GM21526 (cell line): ENCODE data around the gene HOXB8.

Experiments
- ATAC-seq: cut with Tn5 transposase; IDR thresholded peaks from one replicate; pipeline ENCODE4 v1.9.1; 2021; ENCODE audit warnings: moderate library complexity; ENCODE audit not compliant: unreplicated experiment, low FRiP score

Gene HOXB8

DNA sequence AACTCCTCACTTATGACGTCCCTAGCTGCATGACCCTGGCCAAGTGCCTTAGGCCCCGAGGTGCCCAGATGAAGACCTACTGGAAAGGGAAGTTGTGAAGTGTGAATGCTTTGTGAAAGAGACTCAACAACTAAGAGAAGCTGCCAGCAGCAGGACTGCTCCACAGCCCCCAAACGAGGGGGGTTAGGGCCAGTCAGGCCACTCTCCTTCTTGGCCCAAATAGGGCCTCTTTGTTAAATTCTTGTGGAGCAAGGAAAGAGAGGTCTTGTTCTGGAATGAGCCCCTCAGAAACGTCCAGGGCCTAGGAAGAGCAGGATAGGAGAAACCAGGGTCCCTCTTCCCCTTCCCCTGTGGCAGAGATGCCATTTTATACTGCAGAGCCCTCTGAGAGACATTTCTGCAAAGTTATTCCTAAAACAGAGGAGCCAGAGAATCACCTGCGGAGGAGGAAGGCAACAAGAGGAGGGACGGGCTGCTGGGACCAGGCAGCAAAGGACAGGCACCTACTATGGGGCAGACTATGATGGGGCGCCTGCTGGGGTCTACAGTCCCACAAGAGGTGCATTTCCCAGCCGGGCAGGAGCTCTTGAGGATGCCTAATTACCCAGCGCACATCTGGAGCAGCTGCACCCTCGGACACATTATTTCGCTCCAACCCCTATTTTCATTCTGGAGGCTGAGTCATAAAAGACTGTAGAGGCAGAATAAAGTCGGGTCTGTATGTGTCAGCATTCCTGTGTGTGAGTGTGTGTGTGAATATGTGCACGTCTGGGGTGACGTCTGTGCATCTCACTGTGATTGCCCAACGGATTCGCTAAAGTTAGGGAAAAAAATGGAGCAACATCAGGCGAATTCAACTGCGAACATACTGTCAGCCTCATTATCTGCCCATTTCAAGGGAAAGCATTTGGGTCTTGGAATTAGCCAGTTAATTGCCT lies 22.5 kb upstream of the HOXB8 start:
- ATAC-seq, result no peak

DNA sequence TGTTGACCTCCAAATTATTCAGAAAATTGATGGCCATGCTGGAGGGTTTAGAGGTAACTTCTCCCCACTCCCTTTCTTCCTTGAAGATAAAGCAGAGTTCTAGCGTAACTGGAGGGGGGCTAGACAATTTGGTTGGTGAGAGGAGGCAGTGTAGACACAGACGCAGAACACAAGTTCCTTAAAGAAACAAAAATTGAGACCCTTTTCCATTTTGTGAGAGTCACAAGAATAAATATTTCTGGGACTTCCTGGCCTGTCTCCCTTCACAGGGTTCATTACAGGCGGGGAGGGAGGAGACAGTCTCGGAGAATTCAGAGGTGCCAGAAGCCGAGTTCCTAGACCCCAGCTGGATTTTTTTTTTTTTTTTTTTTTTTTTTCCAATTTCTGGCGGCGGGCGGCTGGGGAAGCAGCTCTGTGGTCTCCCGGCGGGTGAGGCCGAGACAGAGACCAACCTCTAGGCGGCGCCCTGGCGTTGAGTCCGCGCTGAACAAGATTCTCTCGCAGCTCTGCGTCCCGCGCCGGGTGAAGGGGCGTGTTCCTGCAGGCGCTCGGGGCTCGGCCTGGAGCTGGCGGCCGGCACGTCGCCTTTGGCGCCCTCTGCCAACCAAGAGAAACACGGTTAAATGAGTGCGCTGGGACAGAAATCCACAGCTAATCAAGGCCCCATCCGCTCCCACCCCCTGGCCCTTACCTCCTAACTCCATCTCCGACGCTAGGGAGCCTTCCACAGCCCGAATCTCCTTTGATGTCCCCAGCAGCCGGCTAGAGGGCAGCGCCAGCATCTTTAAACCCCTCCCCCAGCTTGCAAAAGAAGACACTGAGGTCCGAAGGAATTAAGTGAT lies 21.3 kb upstream of the HOXB8 start:
- no peak for ATAC-seq

DNA sequence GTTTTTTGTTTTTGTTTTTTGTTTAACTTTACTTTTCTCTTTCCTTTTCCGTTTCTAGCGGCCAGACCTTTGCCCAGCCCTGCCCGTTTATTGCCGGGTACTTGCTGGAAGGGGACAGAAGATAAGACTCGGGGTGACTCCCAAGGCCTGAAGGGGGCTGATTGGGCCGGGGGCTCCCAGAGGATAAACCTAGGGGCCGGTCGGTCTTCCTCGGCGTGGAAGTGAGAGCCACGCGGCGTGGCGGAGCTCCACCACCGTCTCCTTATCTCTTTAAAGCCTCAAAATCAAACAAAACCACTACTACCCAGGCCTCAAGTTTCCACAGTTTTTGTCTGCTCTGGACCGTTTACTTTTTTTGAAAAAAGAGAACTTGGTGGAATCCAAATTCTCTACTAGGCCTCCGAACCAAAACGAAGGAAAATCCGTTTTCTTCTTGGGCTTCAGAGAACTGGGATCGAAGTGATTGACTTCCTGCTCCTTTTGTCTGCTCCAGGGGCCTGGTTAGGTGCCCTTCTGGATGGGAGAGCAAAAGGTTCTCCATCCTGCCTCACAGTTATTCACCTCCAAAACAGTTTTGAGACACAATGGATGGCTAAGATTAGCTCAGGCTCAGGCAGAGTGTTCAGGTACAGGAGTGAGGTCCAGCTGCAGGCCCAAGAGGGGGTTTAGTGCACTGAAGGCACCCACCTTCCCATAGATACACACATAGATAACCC lies 19.6 kb upstream of the HOXB8 start:
- ATAC-seq, result no peak

GRCh38 chr17:48633266-48633677 lies 18.2 kb upstream of the HOXB8 start:
- no peak for ATAC-seq

GRCh38 chr17:48632579-48633265 lies 17.6 kb upstream of the HOXB8 start:
- ATAC-seq, result no peak

DNA sequence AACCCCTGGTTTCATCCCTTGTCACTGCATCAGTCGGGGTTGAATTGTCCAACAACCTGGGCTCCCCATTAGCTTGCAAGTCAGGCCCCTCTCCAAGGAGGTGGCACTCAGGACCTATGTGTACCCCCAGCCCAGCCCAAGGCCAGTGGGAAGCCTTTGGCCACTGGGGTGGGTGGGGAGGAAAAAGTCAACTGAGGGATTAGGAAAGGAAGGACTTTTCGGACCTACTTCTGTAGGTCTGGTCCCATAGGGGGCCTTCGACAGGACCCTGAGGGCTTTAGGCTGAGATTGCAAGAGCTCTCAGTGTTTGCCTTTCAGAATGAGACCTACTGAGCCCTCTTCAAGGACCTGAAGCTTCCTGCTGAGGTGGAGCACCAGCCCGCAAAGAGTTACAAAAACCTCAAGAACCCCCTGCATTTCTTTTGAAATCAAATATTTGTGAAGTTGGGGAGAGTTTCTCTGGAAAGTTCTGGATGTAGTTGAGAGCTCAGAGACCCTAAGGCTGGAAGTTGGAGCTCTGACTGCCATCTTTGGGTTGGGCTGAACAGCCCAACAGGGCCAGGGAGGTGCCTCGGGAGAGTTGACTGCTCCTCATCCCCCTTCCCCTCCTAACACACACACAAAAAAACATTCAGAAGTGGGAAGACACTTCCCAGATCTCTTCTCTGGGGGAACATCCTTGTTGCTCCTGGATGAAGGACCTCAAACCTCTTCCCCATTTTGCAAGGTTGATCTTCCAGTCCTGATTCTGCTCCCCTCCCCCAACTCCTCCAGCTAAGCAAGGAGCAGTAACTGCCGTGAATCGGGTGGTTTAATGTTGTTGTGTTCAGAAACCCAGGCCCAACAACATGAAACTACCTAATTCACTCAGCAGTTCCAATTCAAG lies 16.8 kb upstream of the HOXB8 start:
- ATAC-seq, result no peak

GRCh38 chr17:48630925-48631692 lies 16.0 kb upstream of the HOXB8 start:
- no peak for ATAC-seq

- no peak for ATAC-seq
These were observed 15.2 kb upstream of the HOXB8 start for GRCh38 chr17:48630009-48630924.

GRCh38 chr17:48629411-48629759 lies 14.3 kb upstream of the HOXB8 start:
- ATAC-seq, result no peak

- no peak for ATAC-seq
These were observed 13.7 kb upstream of the HOXB8 start for GRCh38 chr17:48628649-48629410.

GRCh38 chr17:48627623-48628521 lies 12.8 kb upstream of the HOXB8 start:
- ATAC-seq, result no peak

DNA sequence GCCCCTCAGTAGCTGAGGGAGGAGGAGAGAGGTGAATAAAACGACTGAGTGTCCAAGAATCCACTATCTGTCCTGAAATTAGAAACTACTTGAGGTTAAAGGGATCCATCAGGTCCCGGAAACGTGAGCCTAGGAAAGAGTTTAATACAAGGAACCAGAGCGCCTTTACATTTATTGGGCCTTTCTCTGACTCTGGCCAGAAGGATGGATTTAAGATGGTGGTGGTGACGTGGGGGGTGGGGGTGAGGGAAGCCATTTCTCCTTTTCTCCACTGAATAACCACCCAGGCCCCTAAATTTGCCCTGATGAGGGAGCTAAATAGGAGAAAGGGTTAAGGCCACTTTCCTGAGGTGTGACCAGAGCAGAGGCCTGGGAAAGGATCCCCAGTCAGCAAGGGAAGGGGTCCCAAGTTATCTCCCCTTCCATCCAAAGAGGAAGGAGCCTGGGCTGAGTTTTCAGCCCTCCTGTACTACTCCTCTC lies 12.1 kb upstream of the HOXB8 start:
- no peak for ATAC-seq

DNA sequence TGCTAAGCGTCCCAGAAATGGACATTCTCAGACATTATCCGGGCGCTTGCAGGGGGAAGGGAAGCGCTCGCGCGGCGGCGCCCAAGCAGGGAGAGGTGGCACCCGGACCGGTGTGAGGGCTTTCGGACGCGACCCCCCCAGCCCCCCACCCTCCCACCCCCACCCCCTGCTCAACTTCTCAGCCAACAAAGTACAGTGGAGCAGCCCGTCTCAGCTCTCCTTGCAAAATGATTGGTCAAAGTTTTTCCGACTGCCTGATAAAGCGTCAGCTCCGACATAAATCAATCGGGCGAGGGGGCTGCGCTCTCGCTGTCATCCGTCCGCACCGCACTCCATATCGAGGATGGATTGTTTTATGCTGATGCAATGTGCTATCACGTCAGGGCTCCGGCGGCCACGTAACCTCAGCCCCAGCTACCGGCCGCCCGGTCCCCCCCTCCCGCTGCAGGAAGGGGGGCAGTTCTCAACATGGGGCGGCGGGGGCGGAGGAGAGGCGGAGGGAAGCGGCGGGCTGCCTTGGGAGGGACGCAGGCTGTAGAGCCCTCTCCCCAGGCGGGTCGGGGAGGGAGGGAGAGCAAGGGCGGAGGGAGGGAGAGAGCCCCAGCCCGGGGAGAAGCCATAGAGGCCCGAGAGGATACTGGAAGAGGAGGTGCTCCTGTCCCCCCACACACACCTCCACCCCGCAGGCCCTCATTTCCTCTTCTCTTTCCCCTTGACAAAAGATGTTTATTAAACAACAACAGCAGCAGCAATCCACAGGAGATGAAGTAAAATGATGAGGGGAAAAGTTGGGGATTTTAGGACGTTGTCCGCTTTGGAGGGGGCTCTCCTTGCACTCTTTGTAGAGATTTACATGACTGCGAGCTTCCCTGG lies 11.4 kb upstream of the HOXB8 start, which contains the start of gene HOXB9:
Gene HOXB9, minus strand, starts transcription at position 114 of the 873 bp plus-strand sequence. Its CDS starts 89 bp downstream, at position 25.
- ATAC-seq, result no peak

DNA sequence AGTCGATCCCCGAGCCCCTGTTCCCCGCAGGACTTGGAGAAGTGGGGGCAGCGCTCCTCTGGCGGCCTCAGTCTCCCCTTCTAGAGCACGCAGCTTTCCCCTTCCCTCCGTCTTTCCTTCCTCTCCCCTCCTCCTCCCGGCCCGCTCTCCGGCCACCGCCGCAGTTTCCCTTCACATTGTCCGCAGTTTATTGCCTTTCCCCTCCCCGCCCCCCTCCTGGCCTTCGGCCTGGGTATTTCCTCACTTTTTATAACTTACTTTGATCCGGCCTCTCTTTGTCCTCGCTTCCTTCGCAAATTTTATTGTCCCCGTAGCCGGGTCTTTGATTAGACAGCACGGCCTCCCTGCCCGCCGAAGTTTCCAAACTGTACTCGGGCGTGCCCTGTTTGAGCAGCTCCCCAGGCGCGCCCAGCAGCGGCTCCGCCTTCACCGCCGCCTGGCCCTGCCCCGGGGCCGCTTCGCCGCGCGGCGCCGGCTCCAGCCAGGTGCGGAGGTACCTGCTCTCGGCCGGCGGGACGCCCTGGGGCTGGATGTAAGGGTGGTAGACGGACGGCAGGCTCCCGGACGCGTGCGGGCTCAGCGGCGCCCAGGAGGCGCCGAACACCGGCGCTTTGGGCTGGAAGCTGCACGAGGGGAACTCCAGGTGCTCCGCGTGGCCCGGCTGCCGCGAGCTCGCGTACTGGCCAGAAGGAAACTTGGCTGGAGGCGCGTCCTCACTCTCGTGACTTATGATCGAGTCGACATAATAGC lies 10.6 kb upstream of the HOXB8 start:
- ATAC-seq, result no peak
